Endothelial cell of umbilical vein (primary cell): ENCODE measurements around the gene AHNAK2. TPM values are rescaled to one million over a fixed set of nuclear protein-coding genes. Genes with fewer than 3 reads are reported as not detected.

Experiments used
- BruUV-seq: library from RNA; stranded (reverse); fragments of 400-500 nt; replicated peaks from 2 replicates; lab custom pipeline; 2021; lab: Mats Ljungman, UMichigan
- CTCF ChIA-PET: fragments of 300-600, 350-600 bp; sonication (Branson Sonifier 250); formaldehyde crosslinking; loops from one replicate; lab custom pipeline; 2021; ENCODE audit warnings: antibody characterized with exemption, inconsistent platforms; lab: Charles Lee
- POLR2A ChIA-PET: fragments of 300-600, 350-600 bp; sonication (Branson Sonifier 250); formaldehyde crosslinking; loops from one replicate; lab custom pipeline; 2021; ENCODE audit warnings: antibody characterized with exemption, inconsistent platforms; lab: Charles Lee
- DNase-seq: peaks from one replicate; pipeline ENCODE4 v3.0.0-alpha.2; 2011; ENCODE audit warnings: low read depth, low spot score
- FAIRE-seq: peaks from 2 replicates; lab custom pipeline; 2011; peaks lifted over from hg19 to GRCh38; lab: Jason Lieb, UNC
- H2AFZ ChIP-seq: 2 replicates; pipeline ENCODE4 v1.6.0; 2012; ENCODE audit warnings: low read depth, low read length, control low read depth, inconsistent platforms
- H3K27ac ChIP-seq: 2 replicates; pipeline ENCODE4 v1.5.1; 2011; ENCODE audit warnings: low read depth, mild to moderate bottlenecking, control low read depth, low read length, moderate library complexity; ENCODE audit not compliant: insufficient read depth
- H3K27me3 ChIP-seq, 2 experiments: 2 replicates each; pipeline versions ENCODE4 v1.6.0 to v1.6.1; 2011; ENCODE audit warnings: low read length in 2 of 2, mixed read lengths in 1 of 2; ENCODE audit not compliant: control insufficient read depth in 2 of 2, insufficient read depth in 2 of 2
- H3K36me3 ChIP-seq, 2 experiments: 2 replicates in 1 of 2; 3 replicates in 1 of 2; pipeline ENCODE4 v1.5.1; 2011; ENCODE audit warnings: low read length in 2 of 2, mild to moderate bottlenecking in 1 of 2, moderate library complexity in 1 of 2; ENCODE audit not compliant: control insufficient read depth in 2 of 2, insufficient read depth in 2 of 2; ENCODE audit errors: extremely low read depth in 1 of 2
- H3K4me1 ChIP-seq: 3 replicates; pipeline ENCODE4 v1.5.1; 2011; ENCODE audit warnings: mild to moderate bottlenecking, low read length; ENCODE audit not compliant: control insufficient read depth, insufficient read depth; ENCODE audit errors: extremely low read depth
- H3K4me2 ChIP-seq: 2 replicates; pipeline ENCODE4 v1.6.1; 2011; ENCODE audit warnings: low read length, control low read depth, mixed read lengths; ENCODE audit not compliant: insufficient read depth
- H3K4me3 ChIP-seq, 3 experiments: fragments of 200-600 bp in 1 of 3; sonication (generic), shearing (Covaris generic) in 1 of 3; replicated peaks in 1 of 3; 2 replicates each; pipeline ENCODE4 v1.5.1; 2011 to 2016; ENCODE audit warnings: control low read depth in 3 of 3, low read length in 3 of 3, mild to moderate bottlenecking in 2 of 3, inconsistent platforms in 1 of 3, low read depth in 1 of 3, moderate library complexity in 1 of 3; ENCODE audit not compliant: insufficient read depth in 1 of 3
- H3K79me2 ChIP-seq: 2 replicates; pipeline ENCODE4 v1.6.0; 2012; ENCODE audit warnings: low read length, inconsistent platforms; ENCODE audit not compliant: control insufficient read depth, insufficient read depth
- H3K9ac ChIP-seq: replicated peaks from 2 replicates; pipeline ENCODE3; 2011; ENCODE audit warnings: low read length, control low read depth; ENCODE audit not compliant: insufficient read depth; ENCODE audit errors: extremely low read depth
- H3K9me1 ChIP-seq: replicated peaks from 3 replicates; pipeline ENCODE4 v1.6.0; 2011; ENCODE audit warnings: mild to moderate bottlenecking, low read length; ENCODE audit not compliant: control insufficient read depth, insufficient read depth; ENCODE audit errors: extremely low read depth
- H3K9me3 ChIP-seq: replicated peaks from 2 replicates; pipeline ENCODE4 v1.5.1; 2012; ENCODE audit warnings: low read length, inconsistent platforms; ENCODE audit not compliant: control insufficient read depth, insufficient read depth
- H4K20me1 ChIP-seq: replicated peaks from 2 replicates; pipeline ENCODE3; 2011; ENCODE audit warnings: mild to moderate bottlenecking, low read length; ENCODE audit not compliant: control insufficient read depth, insufficient read depth; ENCODE audit errors: extremely low read depth
- EZH2 ChIP-seq: IDR thresholded peaks from 2 replicates; pipeline ENCODE4 v1.6.1; 2012; ENCODE audit warnings: borderline replicate concordance, low read depth, mild to moderate bottlenecking, moderate library complexity, low read length, inconsistent platforms; ENCODE audit not compliant: severe bottlenecking
- FOS ChIP-seq: IDR thresholded peaks from 2 replicates; pipeline ENCODE4 v1.6.1; 2011; ENCODE audit warnings: mild to moderate bottlenecking, low read length, moderate library complexity, borderline replicate concordance; ENCODE audit not compliant: insufficient read depth
- JUN ChIP-seq: IDR thresholded peaks from 2 replicates; pipeline ENCODE4 v1.6.1; 2011; ENCODE audit warnings: borderline replicate concordance, low read depth; ENCODE audit not compliant: insufficient read length, insufficient read depth
- MAX ChIP-seq: IDR thresholded peaks from 2 replicates; pipeline ENCODE4 v1.6.1; 2011; ENCODE audit not compliant: insufficient read depth, insufficient read length
- POLR2A ChIP-seq: IDR thresholded peaks from 2 replicates; pipeline ENCODE4 v1.6.1; 2012; ENCODE audit warnings: low read depth, mild to moderate bottlenecking, control low read depth, low read length
- POLR2AphosphoS5 ChIP-seq: IDR thresholded peaks from 2 replicates; pipeline ENCODE4 v1.6.1; 2012; ENCODE audit warnings: low read depth, mild to moderate bottlenecking, control low read depth, low read length, moderate library complexity; ENCODE audit not compliant: insufficient read depth
- dilution Hi-C: fragments of 300-500 bp; cut with MboI; formaldehyde crosslinking; loops from one replicate; pipeline ENCODE4 v1.15.0; 2019; ENCODE audit warnings: low sequenced_read_pairs; ENCODE audit not compliant: extremely low pct_ligation_motif_present
- intact Hi-C: fragments of 100-400 bp; cut with micrococcal nuclease; formaldehyde crosslinking; loops from one replicate; pipeline ENCODE4 v1.10.0; 2022
- polyA plus RNA-seq, 4 experiments: library from polyadenylated mRNA; depleted of rRNA in 3 of 4; stranded (reverse) in 3 of 4; unstranded in 1 of 4; fragments of >200 nt; gene quantifications; 2 replicates each; pipeline versions ENCODE4 v1.2.1 to v1.2.3, GENCODE V29; 2011 to 2012; ENCODE audit warnings: missing spikeins in 1 of 4
- total RNA-seq: library from RNA; stranded (reverse); gene quantifications from 2 replicates; pipeline ENCODE4 v1.2.3, GENCODE V29; 2021
- TF ChIP-seq, protein P1 (sequence below), 2 donors: IDR thresholded peaks; 1 replicate in 1 of 2; 2 replicates in 1 of 2; pipeline ENCODE4 v1.5.1; 2011; ENCODE audit warnings: low read length in 2 of 2, mild to moderate bottlenecking in 2 of 2, moderate library complexity in 2 of 2, control low read depth in 1 of 2, inconsistent platforms in 1 of 2, low read depth in 1 of 2; ENCODE audit not compliant: insufficient read depth in 1 of 2; ENCODE audit errors: extremely low read depth in 1 of 2

Gene AHNAK2
- total and polyA plus RNA-seq, 2 donors (not counting 3 experiments of a cell fraction or from before 2014, with no cell fraction given), result 17.7 to 68.7 TPM

DNA sequence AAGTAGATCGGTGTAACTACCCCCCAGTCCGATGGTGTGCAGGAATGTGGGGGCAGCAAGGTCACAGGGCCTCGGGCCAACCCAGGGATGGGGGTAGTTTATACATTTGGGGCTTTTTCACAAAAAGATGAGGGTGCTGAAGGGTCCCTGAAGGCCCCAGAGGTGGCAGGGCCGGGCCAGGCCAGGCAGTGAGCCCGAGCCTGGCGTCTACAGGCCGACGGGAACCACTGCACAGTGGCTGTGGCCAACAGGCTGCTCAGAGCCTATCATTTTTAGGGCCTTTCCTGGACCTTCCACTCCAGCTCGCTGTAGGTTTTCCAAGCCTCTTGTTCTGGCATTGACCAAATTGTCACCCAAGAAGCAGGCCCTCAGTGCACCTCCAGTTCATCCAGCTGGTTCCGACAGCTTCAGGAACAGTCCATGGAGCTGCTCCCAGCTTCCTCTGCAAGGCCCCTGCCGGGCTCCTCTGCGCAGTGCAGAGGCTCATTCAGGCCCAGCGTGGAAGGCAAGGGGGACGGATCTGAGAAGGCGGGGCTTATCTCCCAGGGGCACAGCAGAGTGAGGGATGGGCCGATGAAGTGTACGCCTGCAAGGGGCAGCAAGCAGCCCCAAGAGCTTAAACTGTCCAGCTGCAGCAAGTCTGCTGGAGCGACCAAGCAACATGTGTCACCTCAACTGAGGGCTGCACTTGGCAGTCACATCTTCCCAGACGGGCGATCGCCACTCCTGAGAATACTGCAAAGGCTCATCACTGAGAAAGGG lies 28.8 kb upstream of the AHNAK2 start:
- Histone ChIP-seq H3K4me2 (no peak overlapping the region), H4K20me1 (no peaks in the 10 kb centered on the region), H3K27ac (no peak overlapping the region), H3K9ac (no peak overlapping the region), H3K79me2 (peaks cover 29% of the 10 kb centered on the region), H3K27me3 (no peaks in the 10 kb centered on the region), H3K4me1 (no peaks in the 10 kb centered on the region), H3K36me3 (peaks cover 9 to 16% of the 10 kb centered on the region in 2 experiments), H3K9me3 (no peaks in the 10 kb centered on the region), H3K4me3 (no peak overlapping the region), H2AFZ (no peak overlapping the region), H3K9me1 (no peaks in the 10 kb centered on the region)
- dilution Hi-C loops, result no loop called here
- ChIA-PET POLR2A (interaction anchor here (0.7 kb wide), 1 partner anchor 12 kb away, joined by 3 read pairs; no protein-coding TSS in a partner anchor), CTCF (interaction anchor here (1.7 kb wide), 1 partner anchor 39 kb away, joined by 9 read pairs; no protein-coding TSS in a partner anchor)
- BruUV-seq, result no TSS peak
- DNase-seq (no peak), FAIRE-seq (no peak)
- intact Hi-C loops, result no loop called here
- TF ChIP-seq POLR2AphosphoS5 (no peak), POLR2A (no peak), JUN (no peak), MAX (no peak), EZH2 (no peak), FOS (no peak)
- TF ChIP-seq, protein P1, sequence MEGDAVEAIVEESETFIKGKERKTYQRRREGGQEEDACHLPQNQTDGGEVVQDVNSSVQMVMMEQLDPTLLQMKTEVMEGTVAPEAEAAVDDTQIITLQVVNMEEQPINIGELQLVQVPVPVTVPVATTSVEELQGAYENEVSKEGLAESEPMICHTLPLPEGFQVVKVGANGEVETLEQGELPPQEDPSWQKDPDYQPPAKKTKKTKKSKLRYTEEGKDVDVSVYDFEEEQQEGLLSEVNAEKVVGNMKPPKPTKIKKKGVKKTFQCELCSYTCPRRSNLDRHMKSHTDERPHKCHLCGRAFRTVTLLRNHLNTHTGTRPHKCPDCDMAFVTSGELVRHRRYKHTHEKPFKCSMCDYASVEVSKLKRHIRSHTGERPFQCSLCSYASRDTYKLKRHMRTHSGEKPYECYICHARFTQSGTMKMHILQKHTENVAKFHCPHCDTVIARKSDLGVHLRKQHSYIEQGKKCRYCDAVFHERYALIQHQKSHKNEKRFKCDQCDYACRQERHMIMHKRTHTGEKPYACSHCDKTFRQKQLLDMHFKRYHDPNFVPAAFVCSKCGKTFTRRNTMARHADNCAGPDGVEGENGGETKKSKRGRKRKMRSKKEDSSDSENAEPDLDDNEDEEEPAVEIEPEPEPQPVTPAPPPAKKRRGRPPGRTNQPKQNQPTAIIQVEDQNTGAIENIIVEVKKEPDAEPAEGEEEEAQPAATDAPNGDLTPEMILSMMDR (IDR thresholded peaks at IDR 0.05; ENCODE audit: extremely low read depth in 1 of 2, insufficient read depth in 1 of 2, low read depth in 1 of 2, low read length in 2 of 2), result no peak
